Effector memory CD4-positive, alpha-beta T cell (primary cell): ENCODE results near the gene GPR37L1.

Experiments
- DNase-seq, 3 donors: peaks; one replicate each; pipeline ENCODE4 v3.0.0-alpha.2; 2020
- H3K27ac ChIP-seq: 2 replicates; pipeline ENCODE4 v1.7.0; 2013; ENCODE audit warnings: mild to moderate bottlenecking, low read length, moderate library complexity; ENCODE audit not compliant: insufficient read depth, poor library complexity, severe bottlenecking
- H3K27me3 ChIP-seq: replicated peaks from 2 replicates; pipeline ENCODE4 v1.7.0; 2013; ENCODE audit warnings: mild to moderate bottlenecking, low read length; ENCODE audit not compliant: insufficient read depth, control insufficient read depth, poor library complexity, severe bottlenecking
- H3K36me3 ChIP-seq: 2 replicates; pipeline ENCODE4 v1.7.0; 2013; ENCODE audit warnings: mild to moderate bottlenecking, low read length, moderate library complexity; ENCODE audit not compliant: control insufficient read depth, insufficient read depth
- H3K4me1 ChIP-seq: 2 replicates; pipeline ENCODE4 v1.7.0; 2013; ENCODE audit warnings: low read length, mild to moderate bottlenecking; ENCODE audit not compliant: control insufficient read depth, insufficient read depth, poor library complexity, severe bottlenecking
- H3K4me3 ChIP-seq: 2 replicates; pipeline ENCODE4 v1.7.0; 2013; ENCODE audit warnings: low read length, low read depth, mild to moderate bottlenecking; ENCODE audit not compliant: insufficient read depth, poor library complexity, severe bottlenecking
- H3K9me3 ChIP-seq: 2 replicates; pipeline ENCODE4 v1.7.0; 2013; ENCODE audit warnings: mild to moderate bottlenecking, low read length, moderate library complexity; ENCODE audit not compliant: control insufficient read depth

Gene GPR37L1

GRCh38 chr1:202086579-202087350 is 36.0 kb upstream of the GPR37L1 start:
- DNase-seq: no peak
- no peaks in the 10 kb centered on the region for H3K9me3 ChIP-seq
- no peaks in the 10 kb centered on the region for H3K4me1 ChIP-seq

GRCh38 chr1:202088206-202088605 is 34.5 kb upstream of the GPR37L1 start:
- H3K9me3 ChIP-seq: no peaks in the 10 kb centered on the region
- no peak for DNase-seq
- H3K4me3 ChIP-seq: no peak overlapping the region
- H3K36me3 ChIP-seq: no peaks in the 10 kb centered on the region
- H3K27ac ChIP-seq: no peak overlapping the region
- no peaks in the 10 kb centered on the region for H3K4me1 ChIP-seq
- no peaks in the 10 kb centered on the region for H3K27me3 ChIP-seq

More at GRCh38 chr1:202086579-202087350, 36.0 kb upstream of the GPR37L1 start:
- no peak overlapping the region for H3K27ac ChIP-seq
- H3K27me3 ChIP-seq: no peaks in the 10 kb centered on the region
- no peaks in the 10 kb centered on the region for H3K36me3 ChIP-seq
- H3K4me3 ChIP-seq: no peak overlapping the region

GRCh38 chr1:202090994-202091393 is 31.7 kb upstream of the GPR37L1 start:
- no peaks in the 10 kb centered on the region for H3K4me1 ChIP-seq
- H3K4me3 ChIP-seq: no peak overlapping the region
- no peak for DNase-seq
- H3K9me3 ChIP-seq: no peaks in the 10 kb centered on the region
- H3K27me3 ChIP-seq: no peaks in the 10 kb centered on the region
- no peak overlapping the region for H3K27ac ChIP-seq
- no peaks in the 10 kb centered on the region for H3K36me3 ChIP-seq

- Histone ChIP-seq H3K36me3 (no peaks in the 10 kb centered on the region), H3K4me1 (no peaks in the 10 kb centered on the region), H3K9me3 (no peaks in the 10 kb centered on the region), H3K4me3 (no peak overlapping the region), H3K27me3 (no peaks in the 10 kb centered on the region), H3K27ac (no peak overlapping the region)
- DNase-seq: no peak
Measured at GRCh38 chr1:202093858-202094257, 28.9 kb upstream of the GPR37L1 start.

DNA sequence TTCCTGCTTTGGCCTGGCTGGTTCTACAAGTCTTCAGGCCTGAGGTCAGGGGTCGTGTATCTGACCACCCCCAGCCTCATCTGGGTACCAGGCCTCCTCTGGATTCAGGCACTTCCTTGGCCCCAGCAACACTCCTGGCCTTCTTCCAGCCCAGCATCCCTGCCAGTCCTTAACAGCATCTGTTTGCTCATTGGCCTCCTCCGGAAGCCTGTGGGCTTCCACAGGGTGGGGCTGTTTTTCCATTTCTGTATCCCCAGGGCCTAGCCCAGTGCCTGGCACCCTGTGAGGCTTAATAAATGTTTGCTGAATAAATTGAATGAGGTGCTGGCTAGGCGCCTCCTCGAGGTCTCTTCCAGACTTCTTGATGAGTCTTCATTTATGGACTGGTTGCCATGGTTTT is 21.5 kb upstream of the GPR37L1 start:
- Histone ChIP-seq H3K27me3 (no peaks in the 10 kb centered on the region), H3K4me1 (no peaks in the 10 kb centered on the region), H3K9me3 (no peaks in the 10 kb centered on the region), H3K27ac (no peak overlapping the region), H3K4me3 (no peak overlapping the region), H3K36me3 (no peaks in the 10 kb centered on the region)
- no peak for DNase-seq

- Histone ChIP-seq H3K4me1 (no peaks in the 10 kb centered on the region), H3K36me3 (no peaks in the 10 kb centered on the region), H3K27me3 (no peaks in the 10 kb centered on the region), H3K4me3 (no peak overlapping the region), H3K9me3 (no peaks in the 10 kb centered on the region), H3K27ac (no peak overlapping the region)
- DNase-seq: no peak
Measured at GRCh38 chr1:202104073-202104472, 18.6 kb upstream of the GPR37L1 start.

- DNase-seq: no peak
- Histone ChIP-seq H3K36me3 (no peaks in the 10 kb centered on the region), H3K27ac (no peak overlapping the region)
Measured at GRCh38 chr1:202105571-202106339, 17.0 kb upstream of the GPR37L1 start.

DNA sequence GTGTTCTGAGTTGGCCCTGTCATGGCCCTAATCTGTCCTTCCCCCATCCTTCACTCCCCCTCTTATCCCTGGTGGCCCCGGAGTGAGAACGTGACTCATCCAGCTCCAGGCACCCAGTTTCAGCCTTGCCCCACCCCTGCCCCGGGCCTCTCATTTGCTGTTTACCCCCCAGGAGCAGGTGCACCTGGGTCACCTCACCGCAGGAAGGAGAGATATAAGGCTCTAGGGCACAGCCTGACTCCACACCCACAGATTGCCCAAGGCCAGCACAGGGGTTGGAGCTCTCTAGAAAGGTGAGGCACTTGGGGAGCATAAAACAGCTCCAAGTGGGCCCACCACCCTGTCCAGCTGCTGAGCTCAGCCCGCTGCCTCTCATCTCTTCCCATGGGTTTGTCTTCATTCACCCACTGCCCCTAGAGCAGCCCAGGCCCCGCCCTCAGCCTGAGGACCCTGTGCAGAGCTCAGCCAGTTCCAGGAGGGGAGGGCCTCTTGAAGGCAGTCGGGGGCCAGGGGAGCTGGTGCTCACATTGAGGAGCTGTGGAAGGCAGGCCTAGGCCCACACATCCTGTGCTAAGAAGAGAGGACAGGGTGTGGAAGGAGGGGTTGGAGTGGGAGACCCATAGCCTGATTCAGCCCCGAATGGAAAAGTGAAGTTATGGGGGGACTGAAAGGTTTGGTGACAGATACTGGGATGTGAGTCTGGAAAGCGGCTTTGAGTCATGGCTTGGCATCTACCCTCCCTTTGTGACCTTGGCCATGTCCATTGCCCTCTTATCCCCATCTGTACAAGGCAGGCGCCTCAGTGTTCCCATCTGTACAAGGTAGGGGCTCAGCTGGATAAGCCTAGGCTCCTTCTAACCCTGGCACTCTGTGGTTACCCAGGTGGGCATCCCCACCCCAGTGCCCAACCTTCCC is 16.1 kb upstream of the GPR37L1 start:
- Histone ChIP-seq H3K9me3 (no peaks in the 10 kb centered on the region), H3K4me1 (no peaks in the 10 kb centered on the region), H3K27ac (no peak overlapping the region), H3K27me3 (no peaks in the 10 kb centered on the region), H3K36me3 (no peaks in the 10 kb centered on the region), H3K4me3 (no peak overlapping the region)
- no peak for DNase-seq

More at GRCh38 chr1:202105571-202106339, 17.0 kb upstream of the GPR37L1 start:
- no peaks in the 10 kb centered on the region for H3K4me1 ChIP-seq
- H3K4me3 ChIP-seq: no peak overlapping the region
- no peaks in the 10 kb centered on the region for H3K27me3 ChIP-seq
- H3K9me3 ChIP-seq: no peaks in the 10 kb centered on the region

GRCh38 chr1:202107321-202107761 is 15.4 kb upstream of the GPR37L1 start:
- DNase-seq: no peak
- Histone ChIP-seq H3K27ac (no peak overlapping the region), H3K4me3 (no peak overlapping the region), H3K9me3 (no peaks in the 10 kb centered on the region), H3K27me3 (no peaks in the 10 kb centered on the region), H3K36me3 (no peaks in the 10 kb centered on the region), H3K4me1 (no peaks in the 10 kb centered on the region)
